Mesenchymal stem cell (in vitro differentiated cells and primary cell): ENCODE data around the gene INSYN1.
"Not testable (repeated sequence)": the region's sequence is repeated elsewhere in the genome, so short reads cannot be mapped to it uniquely, and the experiment has no call there.

Source experiments
- DNase-seq: peaks from one replicate; pipeline ENCODE4 v3.0.0-alpha.2; 2013
- H2AFZ ChIP-seq: one replicate; pipeline ENCODE4 v1.6.1; 2013; ENCODE audit warnings: low read depth, mild to moderate bottlenecking, control low read depth, inconsistent platforms, low read length, moderate library complexity
- H2AK5ac ChIP-seq: 2 replicates; pipeline ENCODE4 v1.6.1; 2013; ENCODE audit warnings: low read length, moderate library complexity, mild to moderate bottlenecking, inconsistent platforms; ENCODE audit not compliant: severe bottlenecking
- H2BK120ac ChIP-seq: one replicate; pipeline ENCODE4 v1.6.1; 2013; ENCODE audit warnings: low read depth, mild to moderate bottlenecking, inconsistent platforms, low read length, moderate library complexity
- H2BK12ac ChIP-seq, 2 experiments: one replicate each; pipeline ENCODE4 v1.6.1; 2013; ENCODE audit warnings: inconsistent platforms in 2 of 2, low read length in 2 of 2, mild to moderate bottlenecking in 2 of 2, moderate library complexity in 2 of 2, control low read depth in 1 of 2
- H2BK15ac ChIP-seq: one replicate; pipeline ENCODE4 v1.6.1; 2013; ENCODE audit warnings: mild to moderate bottlenecking, low read depth, inconsistent platforms; ENCODE audit not compliant: poor library complexity, severe bottlenecking
- H2BK5ac ChIP-seq: 2 replicates; pipeline ENCODE4 v1.6.1; 2013; ENCODE audit warnings: low read depth, mild to moderate bottlenecking, low read length, control low read depth, inconsistent platforms; ENCODE audit not compliant: poor library complexity, severe bottlenecking
- H3K14ac ChIP-seq, 2 experiments: one replicate each; pipeline ENCODE4 v1.6.1; 2013; ENCODE audit warnings: inconsistent platforms in 2 of 2, low read length in 2 of 2, control low read depth in 1 of 2, mild to moderate bottlenecking in 1 of 2, moderate library complexity in 1 of 2
- H3K18ac ChIP-seq, 2 experiments: one replicate each; pipeline ENCODE4 v1.6.1; 2013; ENCODE audit warnings: inconsistent platforms in 2 of 2, low read length in 2 of 2, control low read depth in 1 of 2, low read depth in 1 of 2, mild to moderate bottlenecking in 1 of 2
- H3K23ac ChIP-seq, 2 experiments: one replicate each; pipeline ENCODE4 v1.6.1; 2013; ENCODE audit warnings: inconsistent platforms in 2 of 2, low read length in 2 of 2, mild to moderate bottlenecking in 2 of 2, moderate library complexity in 2 of 2, control low read depth in 1 of 2
- H3K27ac ChIP-seq: 2 replicates; pipeline ENCODE4 v1.5.1; 2013; ENCODE audit warnings: mild to moderate bottlenecking, moderate library complexity, low read length, control low read depth, inconsistent platforms; ENCODE audit not compliant: poor library complexity, severe bottlenecking
- H3K27me3 ChIP-seq, 2 experiments: 2 replicates each; pipeline versions ENCODE4 v1.6.1 to v1.7.0; 2013; ENCODE audit warnings: low read length in 2 of 2, mild to moderate bottlenecking in 2 of 2, moderate library complexity in 2 of 2, control low read depth in 1 of 2, inconsistent platforms in 1 of 2; ENCODE audit not compliant: control insufficient read depth in 1 of 2, insufficient read depth in 1 of 2
- H3K36me3 ChIP-seq, 2 experiments: 2 replicates each; pipeline versions ENCODE4 v1.6.1 to v1.7.0; 2013; ENCODE audit warnings: low read length in 2 of 2, control low read depth in 1 of 2, inconsistent platforms in 1 of 2, low read depth in 1 of 2, mild to moderate bottlenecking in 1 of 2; ENCODE audit not compliant: insufficient read depth in 2 of 2, control insufficient read depth in 1 of 2
- H3K4ac ChIP-seq, 2 experiments: one replicate each; pipeline ENCODE4 v1.6.1; 2013; ENCODE audit warnings: inconsistent platforms in 2 of 2, low read length in 2 of 2, mild to moderate bottlenecking in 2 of 2, moderate library complexity in 2 of 2, control low read depth in 1 of 2, low read depth in 1 of 2
- H3K4me1 ChIP-seq: 2 replicates; pipeline ENCODE4 v1.6.1; 2013; ENCODE audit warnings: low read depth, low read length, control low read depth; ENCODE audit not compliant: control insufficient read depth, insufficient read depth
- H3K4me2 ChIP-seq: 2 replicates; pipeline ENCODE4 v1.6.1; 2013; ENCODE audit warnings: low read length, mild to moderate bottlenecking, inconsistent platforms; ENCODE audit not compliant: poor library complexity, severe bottlenecking
- H3K4me3 ChIP-seq, 2 experiments: 2 replicates each; pipeline versions ENCODE4 v1.5.1 to v1.7.0; 2013; ENCODE audit warnings: low read length in 2 of 2, mild to moderate bottlenecking in 2 of 2, control low read depth in 1 of 2, low read depth in 1 of 2; ENCODE audit not compliant: insufficient read depth in 1 of 2
- H3K79me1 ChIP-seq: replicated peaks from 2 replicates; pipeline ENCODE4 v1.6.1; 2013; ENCODE audit warnings: mild to moderate bottlenecking, control low read depth, low read length, inconsistent platforms; ENCODE audit not compliant: poor library complexity, severe bottlenecking
- H3K9ac ChIP-seq: 2 replicates; pipeline ENCODE4 v1.7.0; 2013; ENCODE audit warnings: mild to moderate bottlenecking, low read length, moderate library complexity
- H3K9me3 ChIP-seq: 2 replicates; pipeline ENCODE4 v1.7.0; 2013; ENCODE audit warnings: mild to moderate bottlenecking, low read length; ENCODE audit not compliant: control insufficient read depth
- H4K8ac ChIP-seq: one replicate; pipeline ENCODE4 v1.6.1; 2013; ENCODE audit warnings: inconsistent platforms, mild to moderate bottlenecking, low read length, moderate library complexity
- H4K91ac ChIP-seq: one replicate; pipeline ENCODE4 v1.6.1; 2013; ENCODE audit warnings: mild to moderate bottlenecking, low read length, inconsistent platforms
- WGBS: methylation state at CpG from one replicate; pipeline ENCODE4 v1.1.7; 2013; ENCODE audit warnings: mixed read lengths; 5-methylcytosine and 5-hydroxymethylcytosine counted together

The INSYN1 gene

DNA sequence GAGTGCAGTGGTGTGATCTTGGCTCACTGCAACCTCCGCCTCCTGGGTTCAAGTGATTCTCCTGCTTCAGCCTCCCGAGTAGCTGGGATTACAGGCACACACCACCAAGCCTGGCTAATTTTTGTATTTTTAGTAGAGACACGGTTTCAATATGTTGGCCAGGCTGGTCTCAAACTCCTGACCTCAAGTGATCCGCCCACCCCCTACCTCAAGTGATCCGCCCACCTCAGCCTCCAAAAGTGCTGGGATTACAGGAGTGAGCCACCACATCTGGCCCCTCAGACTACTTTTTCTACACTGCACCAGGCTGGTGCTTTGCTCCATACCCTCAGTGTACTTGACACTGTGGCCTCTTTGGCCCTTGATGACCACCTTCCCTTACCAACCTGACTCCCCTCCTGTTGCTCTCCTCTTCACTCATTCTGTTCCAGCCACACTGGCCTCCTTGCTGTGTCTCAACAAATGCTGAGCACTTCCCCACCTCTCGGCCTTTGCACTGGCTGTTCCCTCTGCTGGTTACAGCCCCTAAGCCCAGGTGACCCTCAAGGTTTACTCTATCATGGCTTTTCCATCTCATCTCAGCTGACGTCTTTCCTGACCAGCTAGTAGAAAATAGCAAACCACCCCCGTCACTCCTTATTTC is 39.9 kb upstream of the INSYN1 start:
- 87% methylated on average over 6 of the region's 8 CpGs for WGBS
- not testable (repeated sequence) for H3K9me3 ChIP-seq

DNA sequence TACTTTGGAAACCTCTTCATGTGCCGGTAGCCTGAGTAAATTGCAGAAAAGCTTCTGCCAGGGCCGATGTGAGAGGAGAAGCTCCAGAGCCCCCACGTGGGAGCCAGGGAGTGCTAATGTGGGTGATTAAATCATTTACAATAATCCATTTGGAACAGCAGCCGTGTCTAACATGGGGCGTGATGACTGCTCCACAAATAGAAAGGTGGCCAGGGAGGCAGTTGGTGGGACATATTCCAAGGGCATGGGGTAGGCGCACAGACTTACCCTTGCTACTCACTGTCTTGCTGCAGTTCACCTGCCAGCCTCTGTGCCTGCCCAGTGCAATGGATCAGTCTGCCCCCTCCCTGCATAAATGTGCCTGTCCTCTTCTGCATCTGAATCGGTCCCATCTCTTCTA is 39.3 kb upstream of the INSYN1 start:
- no peak overlapping the region for H3K4me3 ChIP-seq
- no peak overlapping the region for H2BK5ac ChIP-seq
- H2BK12ac ChIP-seq, result no peak overlapping the region
- no peaks in the 10 kb centered on the region for H3K36me3 ChIP-seq
- no peak for DNase-seq
- no peaks in the 10 kb centered on the region for H3K79me1 ChIP-seq
- 74% methylated on average over 6 of the region's 7 CpGs for WGBS
- H3K9ac ChIP-seq, result no peak overlapping the region
- H2AK5ac ChIP-seq, result no peak overlapping the region
- H4K91ac ChIP-seq, result no peak overlapping the region
- no peak overlapping the region for H3K23ac ChIP-seq
- H2BK15ac ChIP-seq, result no peak overlapping the region
- H3K4me2 ChIP-seq, result no peak overlapping the region
- no peak overlapping the region for H3K18ac ChIP-seq
- no peak overlapping the region for H2BK120ac ChIP-seq
- H3K27ac ChIP-seq, result no peak overlapping the region
- no peak overlapping the region for H3K4ac ChIP-seq
- H3K9me3 ChIP-seq, result no peaks in the 10 kb centered on the region
- no peak overlapping the region for H2AFZ ChIP-seq
- no peak overlapping the region for H4K8ac ChIP-seq
- H3K4me1 ChIP-seq, result peaks cover 2% of the 10 kb centered on the region
- peaks cover 26 to 35% of the 10 kb centered on the region in 2 experiments for H3K27me3 ChIP-seq
- H3K14ac ChIP-seq, result no peak overlapping the region

More for the DNA sequence above, 39.9 kb upstream of the INSYN1 start:
- H3K4me3 ChIP-seq, H3K23ac ChIP-seq, H2BK12ac ChIP-seq, H2BK120ac ChIP-seq, H2AK5ac ChIP-seq, H3K4me1 ChIP-seq, H3K14ac ChIP-seq, H3K18ac ChIP-seq, H2BK15ac ChIP-seq, H2BK5ac ChIP-seq, H2AFZ ChIP-seq, H4K91ac ChIP-seq, H4K8ac ChIP-seq, H3K9ac ChIP-seq, H3K4me2 ChIP-seq, H3K27ac ChIP-seq, DNase-seq, H3K79me1 ChIP-seq, H3K4ac ChIP-seq, H3K36me3 ChIP-seq: not testable (repeated sequence)
- H3K27me3 ChIP-seq, result peaks cover 26 to 35% of the 10 kb centered on the region in 2 experiments

DNA sequence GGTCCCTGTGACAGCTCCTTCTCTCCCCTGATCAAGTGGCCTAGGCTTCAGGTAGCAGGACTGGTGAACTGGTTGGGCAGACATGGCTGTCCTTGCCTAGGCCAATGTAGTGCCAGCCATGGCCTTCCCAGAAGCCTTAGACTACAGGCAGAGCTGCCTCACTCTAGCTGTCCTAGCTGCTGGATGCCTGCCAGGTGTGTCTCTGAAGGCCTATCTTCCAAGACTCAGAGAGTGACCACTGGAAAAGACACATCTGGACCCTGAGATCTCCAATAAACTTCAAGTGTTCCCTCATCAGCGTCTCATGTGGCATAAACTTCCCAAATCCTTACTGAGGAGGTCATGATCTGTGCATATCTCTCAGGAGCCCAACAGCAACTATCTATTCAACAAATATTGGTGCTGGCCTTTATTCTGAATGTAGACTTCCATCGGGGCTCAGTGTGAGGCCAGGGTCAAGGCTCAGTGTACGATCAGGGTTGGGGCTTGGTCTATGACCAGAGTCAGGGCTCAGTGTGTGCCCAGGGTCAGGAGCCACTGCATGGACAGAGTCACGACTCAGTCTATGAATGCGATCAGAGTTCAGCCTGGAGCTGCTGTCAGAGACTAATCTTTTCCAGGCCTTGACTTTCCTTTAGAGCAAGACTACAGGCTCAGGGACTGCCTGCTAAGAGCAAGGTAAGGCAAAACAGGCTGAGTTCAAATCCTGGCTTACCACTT is 36.5 kb upstream of the INSYN1 start:
- H2BK120ac ChIP-seq, result no peak overlapping the region
- no peaks in the 10 kb centered on the region for H3K9me3 ChIP-seq
- no peak overlapping the region for H3K18ac ChIP-seq
- no peak for DNase-seq
- no peak overlapping the region for H3K14ac ChIP-seq
- H2BK15ac ChIP-seq, result no peak overlapping the region
- peaks cover 26 to 35% of the 10 kb centered on the region in 2 experiments for H3K27me3 ChIP-seq
- 89% methylated on average over 5 of the region's 5 CpGs for WGBS
- no peak overlapping the region for H3K4ac ChIP-seq
- no peaks in the 10 kb centered on the region for H3K79me1 ChIP-seq
- no peak overlapping the region for H3K27ac ChIP-seq
- H4K8ac ChIP-seq, result no peak overlapping the region
- no peak overlapping the region for H2BK12ac ChIP-seq
- H2AK5ac ChIP-seq, result no peak overlapping the region
- no peaks in the 10 kb centered on the region for H3K36me3 ChIP-seq
- H2BK5ac ChIP-seq, result no peak overlapping the region
- no peak overlapping the region for H2AFZ ChIP-seq
- H3K23ac ChIP-seq, result no peak overlapping the region
- H3K4me2 ChIP-seq, result no peak overlapping the region
- H3K4me3 ChIP-seq, result no peak overlapping the region
- peaks cover 11% of the 10 kb centered on the region for H3K4me1 ChIP-seq
- no peak overlapping the region for H3K9ac ChIP-seq
- H4K91ac ChIP-seq, result no peak overlapping the region

DNA sequence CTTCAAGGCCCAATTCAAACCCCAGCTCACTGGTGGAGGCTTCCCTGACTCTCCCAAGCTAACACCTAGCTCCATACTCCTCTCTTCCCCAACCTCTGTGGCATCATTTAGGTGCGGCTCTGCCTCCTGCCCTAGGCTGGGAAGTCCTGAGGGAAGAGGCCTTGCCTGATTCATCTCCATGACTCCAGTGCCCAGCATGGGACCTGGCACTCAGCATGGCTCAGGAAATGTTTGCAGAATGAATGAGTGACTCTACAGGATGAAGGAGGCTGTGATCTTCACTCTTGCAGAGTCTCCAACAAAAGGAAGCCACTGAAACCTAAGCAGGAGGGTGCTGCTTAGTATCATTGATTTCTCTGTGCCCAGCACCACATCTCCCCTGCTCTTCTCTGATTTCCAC is 34.5 kb upstream of the INSYN1 start:
- Histone ChIP-seq H2AFZ (no peak overlapping the region), H4K8ac (no peak overlapping the region), H2AK5ac (no peak overlapping the region), H3K23ac (no peak overlapping the region), H3K14ac (no peak overlapping the region), H3K27me3 (peaks cover 28 to 35% of the 10 kb centered on the region in 2 experiments), H3K27ac (no peak overlapping the region), H3K4me1 (peaks cover 14% of the 10 kb centered on the region), H3K4me3 (no peak overlapping the region), H3K9ac (no peak overlapping the region), H4K91ac (no peak overlapping the region), H2BK120ac (no peak overlapping the region), H3K4ac (no peak overlapping the region), H3K9me3 (no peaks in the 10 kb centered on the region), H3K36me3 (no peaks in the 10 kb centered on the region), H3K18ac (no peak overlapping the region), H3K4me2 (no peak overlapping the region), H2BK5ac (no peak overlapping the region), H3K79me1 (no peaks in the 10 kb centered on the region), H2BK15ac (no peak overlapping the region), H2BK12ac (no peak overlapping the region)
- WGBS, result 100% methylated on average over 1 of the region's 1 CpG
- DNase-seq, result no peak
